Stimulated activated CD4-positive, alpha-beta T cell treated with anti-CD3 and anti-CD28 coated beads, Interleukin-1b, Interleukin-23, amount 100 ng/mL, for 24 hours (primary cell): ENCODE data around the gene NAA10.

ENCODE experiments used
- DNase-seq, 4 experiments: peaks; one replicate each; pipeline ENCODE4 v3.0.0-alpha.2; 2020; ENCODE audit warnings: low read depth in 4 of 4, low spot score in 1 of 4

NAA10 gene

GRCh38 chrX:153948847-153949805 is 14.3 kb upstream of the NAA10 start:
- no peak for DNase-seq

DNA sequence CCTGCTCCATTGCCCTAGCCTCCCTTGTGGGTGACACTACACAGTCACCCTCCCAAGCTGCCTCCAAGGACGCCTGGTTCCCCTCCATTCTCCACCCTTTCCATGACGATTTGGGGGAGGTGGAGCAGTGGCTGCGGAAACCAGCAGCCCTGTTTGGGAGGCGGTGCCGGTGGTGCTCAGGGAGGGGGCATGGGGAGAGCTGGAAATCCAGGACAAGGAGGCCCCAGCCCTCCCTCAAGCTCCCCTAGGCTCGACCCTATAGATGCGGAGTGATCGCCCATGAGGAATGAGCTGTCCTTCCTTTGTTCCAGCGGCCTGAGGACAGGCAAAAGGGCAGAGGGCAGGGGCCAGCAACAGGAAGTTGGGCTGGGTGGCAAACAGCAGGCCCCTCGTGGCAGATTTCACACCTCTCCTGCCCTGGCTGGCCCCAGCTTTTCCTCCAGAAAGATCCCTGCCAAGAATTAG is 13.2 kb upstream of the NAA10 start:
- DNase-seq: no peak

DNA sequence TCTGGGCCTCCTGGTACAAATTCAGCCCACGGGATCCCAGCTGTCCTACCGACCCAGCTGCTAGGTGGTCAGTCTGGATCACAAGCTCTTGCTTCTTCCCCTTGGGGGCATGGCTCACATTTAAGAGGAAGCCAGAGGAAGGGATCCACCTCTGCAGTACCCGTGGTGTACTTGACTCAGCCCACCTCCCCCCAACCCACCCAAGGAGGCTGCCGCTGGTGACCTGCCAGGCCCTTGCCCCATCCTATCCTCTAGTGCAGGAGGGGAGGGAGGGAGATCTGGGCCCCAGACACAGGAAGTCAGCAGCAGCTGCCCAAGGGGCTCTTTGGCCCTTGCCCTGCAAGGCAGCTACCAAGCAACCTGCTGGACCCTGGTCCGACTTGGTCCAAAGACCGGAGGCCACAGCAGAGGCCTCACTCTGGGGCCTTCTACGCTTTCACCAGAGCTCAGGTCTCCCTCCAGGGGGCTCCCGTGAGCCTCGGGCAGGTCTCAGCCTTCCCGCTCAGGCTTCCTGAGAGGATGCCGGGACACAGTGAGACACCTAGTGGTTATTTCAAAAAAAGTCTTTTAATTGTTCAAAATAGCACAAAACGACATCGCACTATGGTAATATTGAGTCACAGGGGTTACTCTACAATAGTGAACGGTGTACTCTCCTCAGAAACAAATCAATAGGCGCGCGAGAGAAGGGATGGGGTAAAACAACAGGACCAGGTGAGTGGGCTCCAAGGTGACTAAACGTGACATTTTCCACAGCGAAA is 12.4 kb upstream of the NAA10 start:
- DNase-seq: peak in 2 of 4 experiments; percentile 59 to 61

- no peak for DNase-seq
Measured at GRCh38 chrX:153945956-153946943, 11.4 kb upstream of the NAA10 start.

GRCh38 chrX:153944800-153945150 is 9.9 kb upstream of the NAA10 start:
- no peak for DNase-seq

- peak in 1 of 4 experiments; percentile 23 for DNase-seq
Measured at GRCh38 chrX:153944140-153944799, 9.4 kb upstream of the NAA10 start, which contains the start of gene RENBP. RENBP (minus strand) TSS chrX:153944643; CDS start chrX:153944610, 33 bp downstream.

DNA sequence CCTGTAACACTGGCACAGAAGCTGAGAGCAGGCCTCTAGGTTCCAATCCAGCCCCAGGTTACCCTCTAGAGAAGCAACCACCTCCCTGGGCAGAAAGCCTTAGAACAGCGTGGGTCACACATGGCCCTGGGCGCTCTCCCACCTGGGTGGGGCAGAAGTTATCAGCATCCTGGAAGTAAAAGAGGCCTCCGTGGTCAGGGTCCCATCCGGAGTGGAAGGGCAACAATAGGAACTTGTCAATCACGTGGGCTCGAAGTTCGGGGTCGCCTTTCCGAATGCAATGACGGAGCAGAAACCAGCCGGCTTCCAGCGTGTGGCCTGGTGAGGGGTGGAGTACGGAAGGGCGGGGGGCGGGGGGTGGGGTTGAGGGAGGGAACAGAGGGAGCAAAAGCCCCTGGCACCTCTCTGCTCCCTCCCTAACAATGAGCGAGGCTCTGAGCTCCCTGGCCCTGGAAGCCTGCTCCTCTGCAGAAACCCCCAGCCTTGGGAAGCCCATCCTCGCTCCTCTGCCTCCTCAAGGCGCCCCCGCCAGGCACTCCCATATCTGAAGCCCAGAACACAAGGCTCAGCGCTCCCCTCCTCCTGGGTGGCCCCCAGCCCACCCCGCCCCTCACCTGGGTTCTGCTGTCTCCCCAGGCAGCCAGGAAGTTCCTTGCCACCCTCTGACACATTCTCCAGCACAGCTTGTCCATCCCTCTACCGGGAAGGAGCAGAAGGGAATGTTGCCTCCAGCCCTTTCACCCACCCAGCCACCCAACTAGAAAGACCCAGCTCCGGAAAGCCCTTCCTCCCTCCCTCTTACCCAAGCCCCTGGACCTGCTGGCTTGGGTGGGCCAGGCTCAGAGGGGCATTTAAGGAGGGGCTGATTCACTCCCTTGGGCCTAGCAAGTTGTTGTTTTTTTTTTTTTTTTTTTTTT is 6.8 kb upstream of the NAA10 start:
- DNase-seq: no peak

DNA sequence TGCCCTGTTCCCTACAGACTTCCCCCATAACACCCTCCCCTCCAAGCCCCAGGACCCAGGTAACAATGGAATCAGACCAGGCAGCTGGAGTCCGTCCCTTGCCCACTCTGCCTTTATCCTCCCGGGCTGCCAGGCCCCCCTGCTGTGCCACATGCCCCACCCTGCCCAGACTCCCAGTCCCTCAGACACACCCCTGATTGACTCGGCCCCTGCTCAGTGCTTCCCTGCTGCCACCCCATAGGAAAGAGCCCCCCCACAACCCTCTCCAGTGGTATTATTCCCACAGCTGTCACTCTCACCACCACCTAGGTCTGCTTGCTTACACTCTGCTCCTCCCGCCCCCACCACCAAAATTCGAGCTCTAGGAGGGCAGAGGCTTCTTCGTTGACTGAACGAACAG is 4.7 kb upstream of the NAA10 start:
- no peak for DNase-seq

DNA sequence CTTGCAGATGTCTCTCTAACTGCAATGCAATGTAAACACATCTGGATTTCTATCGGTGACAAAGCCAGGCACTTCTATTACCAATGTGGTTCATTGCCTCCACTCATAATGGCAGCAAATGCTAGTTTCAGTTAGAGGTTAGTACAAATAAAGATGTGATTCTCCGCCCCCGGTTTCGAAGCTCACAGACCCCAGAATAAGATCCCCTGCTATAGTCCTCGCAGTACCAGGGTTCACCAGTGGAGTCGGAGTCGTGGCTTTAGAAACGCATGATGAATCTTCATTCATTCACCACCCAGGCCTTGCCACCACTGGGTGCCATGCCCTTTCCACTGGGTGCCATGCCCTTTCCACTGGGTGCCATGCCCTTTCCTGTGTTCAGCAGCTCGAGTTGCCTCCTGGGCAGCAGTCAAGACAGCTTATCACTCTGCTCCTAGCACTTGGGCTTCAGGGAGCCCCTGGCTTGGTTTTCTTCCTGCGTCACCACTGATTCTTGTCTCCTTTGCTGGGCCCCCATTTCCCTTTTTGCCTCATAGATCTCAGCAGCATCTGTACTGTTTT is 3.5 kb upstream of the NAA10 start:
- no peak for DNase-seq

- DNase-seq: no peak
Measured at GRCh38 chrX:153937056-153937455, 2.2 kb upstream of the NAA10 start.

DNA sequence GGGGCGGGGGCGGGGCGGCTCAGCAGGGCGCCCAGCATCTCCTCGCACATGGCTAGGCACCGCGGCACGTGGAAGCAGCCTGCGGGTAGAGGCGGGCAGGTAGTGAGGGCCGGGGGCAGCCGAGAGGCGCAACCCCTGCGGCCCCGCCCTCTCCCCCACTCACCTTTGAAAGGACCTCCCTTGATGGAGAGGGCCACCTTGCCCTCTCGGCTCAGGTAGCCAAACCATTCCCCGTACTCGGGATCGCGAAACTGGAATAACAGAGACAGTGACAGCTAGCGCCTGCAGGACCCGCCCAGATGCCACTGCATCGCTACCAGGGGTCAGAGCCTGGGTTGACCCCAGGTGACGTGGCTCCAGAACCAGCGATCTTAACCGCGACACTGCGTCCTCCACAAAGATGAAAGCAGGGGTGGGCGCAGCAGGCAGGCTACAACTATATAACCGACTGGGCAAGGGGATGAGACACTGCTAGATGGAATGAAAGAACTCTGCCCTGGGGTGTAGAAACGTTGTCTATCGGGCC is 552 bp upstream of the NAA10 start:
- DNase-seq: no peak

GRCh38 chrX:153934148-153934761 is 582 bp downstream of the NAA10 start:
- no peak for DNase-seq

GRCh38 chrX:153933748-153934147 is 1.1 kb downstream of the NAA10 start:
- no peak for DNase-seq

DNA sequence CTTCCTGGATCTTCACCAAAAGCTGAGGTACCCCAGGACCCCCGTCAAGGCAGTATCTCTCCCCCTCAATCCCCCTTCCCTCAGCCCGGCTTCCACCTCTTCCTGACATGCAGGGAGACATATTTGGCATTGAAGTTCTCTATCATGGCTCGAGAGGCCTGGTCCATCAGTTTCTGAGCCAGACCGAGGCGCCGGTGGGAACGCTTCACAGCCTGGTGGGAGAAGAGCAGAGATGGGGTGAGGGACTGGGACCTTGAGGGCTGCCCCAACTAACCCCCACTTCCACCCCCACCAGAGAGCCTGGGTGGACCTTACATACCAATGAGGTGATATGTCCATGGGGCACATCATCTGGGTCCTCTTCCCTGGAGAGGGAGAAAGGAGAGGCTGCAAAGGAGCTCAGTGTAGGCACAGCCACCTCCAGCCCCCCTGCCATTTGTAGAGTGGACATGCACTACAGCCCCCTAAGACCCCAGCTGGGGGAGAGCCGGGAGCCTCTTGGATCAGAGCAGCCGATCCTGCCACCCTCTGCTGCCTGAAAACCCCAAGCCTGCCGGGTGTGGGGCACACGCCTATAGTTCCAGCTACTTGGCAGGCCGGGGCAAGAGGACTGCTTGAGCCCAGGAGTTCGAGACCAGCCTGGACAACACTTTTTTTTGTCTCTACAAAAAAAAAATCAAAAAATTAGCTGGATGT is 2.5 kb downstream of the NAA10 start:
- DNase-seq: no peak

DNA sequence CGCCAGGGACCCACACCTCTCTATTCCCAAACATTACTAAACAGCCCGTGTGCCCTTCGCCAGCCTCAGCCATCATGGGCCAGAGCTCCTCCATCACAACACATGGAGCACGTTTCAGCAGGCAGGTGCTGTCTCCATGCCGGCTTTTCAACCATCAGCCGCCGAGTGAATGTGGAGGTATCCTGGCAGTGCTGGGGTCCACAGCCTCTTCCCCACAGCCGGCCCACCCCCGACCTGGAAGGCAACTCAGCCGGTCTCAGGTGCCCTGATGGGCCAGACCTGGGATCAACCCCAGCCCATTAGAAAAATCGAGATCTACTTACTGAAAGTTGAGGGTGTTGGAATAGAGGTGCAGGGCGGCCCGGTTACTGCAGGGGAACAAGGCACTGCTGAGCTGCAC is 3.1 kb downstream of the NAA10 start:
- DNase-seq: no peak

DNA sequence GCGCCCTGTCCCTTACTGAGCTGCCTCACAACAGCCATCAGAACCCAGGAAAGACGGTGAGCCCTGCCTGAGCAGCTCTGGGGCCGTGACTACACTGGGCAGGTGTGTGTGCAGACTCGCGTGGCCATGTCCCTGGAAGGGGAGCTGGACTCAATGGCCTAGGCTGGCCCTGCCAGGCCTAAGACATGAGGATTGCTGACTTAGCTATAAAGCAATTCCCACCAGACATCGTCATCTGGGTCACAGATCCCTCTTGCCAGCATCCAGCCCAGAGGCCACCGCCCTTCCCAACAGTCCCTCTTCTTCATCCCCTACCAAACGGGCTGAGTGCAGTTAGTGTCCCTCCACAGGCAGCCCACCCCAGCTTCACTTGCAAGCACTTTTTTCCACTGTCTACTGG is 3.7 kb downstream of the NAA10 start:
- no peak for DNase-seq

DNA sequence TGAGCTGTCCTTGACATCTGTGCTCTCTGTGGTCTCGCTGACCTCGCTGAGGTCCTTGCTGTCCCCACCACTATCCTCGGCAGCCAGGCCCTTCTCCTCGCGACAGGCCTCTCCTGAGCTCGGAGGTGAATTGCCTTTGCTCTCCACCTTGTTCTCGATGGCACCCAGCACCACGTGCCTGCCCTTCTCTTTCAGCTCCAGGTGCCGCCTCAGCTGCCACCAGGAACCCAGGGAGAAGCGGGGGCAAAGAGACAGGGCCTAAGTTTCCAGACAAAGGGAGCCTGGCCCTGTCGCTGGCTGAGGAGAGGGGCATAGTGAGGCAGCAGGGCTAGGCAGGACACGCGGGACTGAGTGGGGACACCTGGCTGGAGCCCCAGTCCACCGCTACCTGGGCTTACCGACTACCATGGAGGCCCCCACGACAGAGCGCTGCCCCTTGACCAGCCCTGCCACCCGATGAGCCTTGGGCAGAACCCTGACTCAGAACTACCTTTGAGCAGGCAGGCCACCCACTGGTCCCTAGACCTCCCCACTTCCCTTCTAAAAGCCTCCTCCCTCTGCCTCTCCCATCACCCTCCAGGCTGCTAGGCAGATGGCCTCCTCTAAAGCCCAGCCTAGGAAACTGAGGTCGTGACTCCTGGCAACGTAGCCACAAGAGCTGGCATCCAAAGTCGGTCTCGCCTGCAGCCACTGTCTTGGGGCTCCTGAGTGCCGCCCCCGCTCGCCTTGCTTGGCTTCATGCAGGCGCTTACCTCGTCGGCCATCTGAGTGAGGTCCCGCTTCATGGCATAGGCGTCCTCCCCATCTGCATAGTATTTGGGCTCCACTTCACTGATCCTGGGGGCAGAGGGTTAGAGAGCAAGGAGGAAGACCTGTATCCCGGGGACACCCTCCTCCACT is 4.6 kb downstream of the NAA10 start:
- no peak for DNase-seq
